Naive thymus-derived CD4-positive, alpha-beta T cell (primary cell): ENCODE results near the gene NECAB3. TPM values are rescaled to one million over a fixed set of nuclear protein-coding genes. Genes with fewer than 3 reads are reported as not detected.

Source experiments
- ATAC-seq: fragments of 150-1000 bp; cut with Tn5 transposase; 2 replicates; pipeline ENCODE4 v1.10.0; 2021; ENCODE audit warnings: mild to moderate bottlenecking, moderate library complexity
- CTCF ChIA-PET: fragments of 350-600 bp; sonication (Branson Sonifier 250); formaldehyde crosslinking; loops from one replicate; lab custom pipeline; 2021; ENCODE audit warnings: antibody characterized with exemption; lab: Charles Lee
- POLR2A ChIA-PET: fragments of 350-600 bp; sonication (Branson Sonifier 250); formaldehyde crosslinking; loops from one replicate; lab custom pipeline; 2021; ENCODE audit warnings: antibody characterized with exemption, inconsistent platforms; lab: Charles Lee
- DNase-seq, 9 donors: peaks; one replicate each; pipeline versions ENCODE4 v3.0.0 to v3.0.0-alpha.2; 2020 to 2022; ENCODE audit warnings: mixed read lengths in 1 of 9
- H3K27ac ChIP-seq: one replicate; pipeline ENCODE4 v1.7.0; 2013; ENCODE audit warnings: mild to moderate bottlenecking, low read depth, low read length, moderate library complexity
- H3K27me3 ChIP-seq, 2 donors: one replicate each; pipeline ENCODE4 v1.7.0; 2013; ENCODE audit warnings: low read length in 2 of 2, mild to moderate bottlenecking in 2 of 2, moderate library complexity in 2 of 2; ENCODE audit not compliant: control insufficient read depth in 2 of 2, insufficient read depth in 2 of 2
- H3K36me3 ChIP-seq, 3 experiments: 1 replicate in 2 of 3; 2 replicates in 1 of 3; pipeline ENCODE4 v1.7.0; 2013; ENCODE audit warnings: low read length in 3 of 3, mild to moderate bottlenecking in 3 of 3, moderate library complexity in 1 of 3; ENCODE audit not compliant: insufficient read depth in 3 of 3, control insufficient read depth in 2 of 3
- H3K4me1 ChIP-seq, 2 donors: one replicate each; pipeline ENCODE4 v1.7.0; 2013; ENCODE audit warnings: low read length in 2 of 2, mild to moderate bottlenecking in 2 of 2, moderate library complexity in 1 of 2; ENCODE audit not compliant: control insufficient read depth in 2 of 2, insufficient read depth in 2 of 2
- H3K4me3 ChIP-seq: 2 replicates; pipeline ENCODE4 v1.7.0; 2013; ENCODE audit warnings: mild to moderate bottlenecking, low read length
- H3K9me3 ChIP-seq, 3 experiments: 1 replicate in 2 of 3; 2 replicates in 1 of 3; pipeline ENCODE4 v1.7.0; 2013; ENCODE audit warnings: low read length in 3 of 3; ENCODE audit not compliant: control insufficient read depth in 2 of 3
- H3K27ac Mint-ChIP-seq, 9 donors: one replicate each; pipeline ENCODE4 v1.8.0; 2020 to 2022; ENCODE audit warnings: mixed read lengths in 9 of 9, mild to moderate bottlenecking in 8 of 9, moderate library complexity in 5 of 9, inconsistent platforms in 2 of 9
- H3K27me3 Mint-ChIP-seq, 5 donors: one replicate each; pipeline ENCODE4 v1.8.0; 2021 to 2022; ENCODE audit warnings: mixed read lengths in 5 of 5, mild to moderate bottlenecking in 1 of 5
- H3K36me3 Mint-ChIP-seq, 5 donors: one replicate each; pipeline ENCODE4 v1.8.0; 2020 to 2022; ENCODE audit warnings: mixed read lengths in 5 of 5, mild to moderate bottlenecking in 3 of 5, inconsistent platforms in 1 of 5
- H3K4me1 Mint-ChIP-seq, 7 donors: one replicate each; pipeline ENCODE4 v1.8.0; 2020 to 2022; ENCODE audit warnings: mixed read lengths in 7 of 7, mild to moderate bottlenecking in 3 of 7, inconsistent platforms in 1 of 7
- H3K4me3 Mint-ChIP-seq, 10 donors: one replicate each; pipeline ENCODE4 v1.8.0; 2020 to 2022; ENCODE audit warnings: mild to moderate bottlenecking in 10 of 10, mixed read lengths in 10 of 10, moderate library complexity in 6 of 10, inconsistent platforms in 2 of 10
- H3K9me3 Mint-ChIP-seq, 11 donors: one replicate each; pipeline ENCODE4 v1.8.0; 2020 to 2022; ENCODE audit warnings: mixed read lengths in 11 of 11, mild to moderate bottlenecking in 4 of 11, inconsistent platforms in 1 of 11, moderate library complexity in 1 of 11
- intact Hi-C, 2 donors: fragments of 100-400 bp; cut with micrococcal nuclease; formaldehyde crosslinking; loops; one replicate each; pipeline ENCODE4 v1.15.1; 2023
- polyA plus RNA-seq, 2 donors: library from polyadenylated mRNA; unstranded; fragments of 300-500 nt; fragmentation: Illumina TruSeq; gene quantifications; one replicate each; pipeline ENCODE4 v1.2.3, GENCODE V29; 2021
- total RNA-seq, 6 experiments: library from RNA in 5 of 6; stranded (reverse) in 5 of 6; gene quantifications; 1 replicate in 5 of 6; 2 replicates in 1 of 6; pipeline ENCODE4 v1.2.3 and lab custom pipeline; 2021 to 2026

The NECAB3 gene
- total and polyA plus RNA-seq, 7 experiments from 2014 or later = 2.3 to 46.8 (median 13.6) TPM

DNA sequence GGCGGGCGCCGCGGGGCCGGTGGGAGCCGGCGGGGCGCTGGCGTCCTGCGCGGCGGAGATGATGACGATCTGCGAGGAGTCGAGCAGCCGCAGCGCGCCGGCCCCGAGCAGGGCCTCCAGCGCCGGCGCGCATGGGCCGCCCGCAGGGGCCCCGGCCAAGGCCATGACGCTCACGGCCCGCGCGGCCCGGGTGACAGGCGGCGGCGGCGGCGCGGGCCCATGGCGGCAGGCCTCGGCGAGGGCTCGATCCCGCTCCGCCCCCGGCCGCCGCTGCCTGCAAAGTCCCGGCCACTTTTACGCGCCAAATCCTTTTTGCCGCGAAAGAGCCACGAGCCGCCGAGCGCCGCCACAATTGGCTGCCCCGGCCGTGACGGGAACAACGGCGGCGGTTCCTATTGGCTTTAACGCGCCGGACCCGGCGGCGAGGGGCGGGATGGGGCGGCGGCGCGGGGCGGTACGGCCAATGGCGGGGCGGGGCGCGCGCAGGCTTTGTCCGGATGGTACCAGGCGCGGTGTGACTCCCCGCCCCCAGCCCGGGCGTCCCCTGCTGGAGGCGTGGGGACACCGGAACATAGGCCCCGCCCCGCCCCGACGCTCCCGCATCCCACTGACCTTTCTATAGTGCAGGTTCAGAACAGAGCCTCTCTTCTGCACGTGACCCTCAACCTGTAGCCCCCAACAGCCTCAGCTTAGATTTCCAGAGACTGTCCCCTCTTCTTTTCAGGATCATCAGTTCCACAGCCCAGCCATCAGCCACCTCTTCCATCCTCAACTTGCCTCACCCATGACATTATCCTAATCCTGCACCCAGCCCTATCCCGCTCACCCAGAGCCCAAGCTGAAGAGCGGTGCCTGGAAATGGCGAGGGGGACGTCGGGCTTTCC lies 12.1 kb upstream of the NECAB3 start, which contains the start of gene E2F1:
Gene E2F1, minus strand, starts transcription at position 286 of the 884 bp plus-strand sequence. Its CDS starts 121 bp downstream, at position 165.
- CTCF ChIA-PET = interaction anchor here (1.0 to 1.1 kb wide), 3 partner anchors 16 to 22 kb away, joined by 3 to 4 read pairs (median 3); no protein-coding TSS in a partner anchor
- no peaks in the 10 kb centered on the region for H3K9me3 ChIP-seq
- H3K27ac Mint-ChIP-seq = peak within 1 kb of the TSS; percentile 6 to 95 (median 84)
- H3K4me3 Mint-ChIP-seq = peak within 1 kb of the TSS; percentile 74 to 95 (median 84)
- H3K4me1 ChIP-seq = peaks cover 3 to 27% of the 10 kb centered on the region in 2 donors
- H3K27me3 ChIP-seq = no peaks in the 10 kb centered on the region
- intact Hi-C loops = loop anchor here (1.0 kb wide), 7 partner anchors 12 to 426 kb away; partner anchors contain the start of genes EIF2S2 (in 2 of the 2), PXMP4 (in 2 of the 2), ACTL10 (in 1 of the 2) and CHMP4B (in 1 of the 2)
- POLR2A ChIA-PET = interaction anchor here (0.7 to 1.9 kb wide), 6 partner anchors 18 to 247 kb away, joined by 3 to 9 read pairs (median 4); partner anchors contain the start of gene ACTL10
- peaks cover 0 to 5% (median 0%) of the 10 kb centered on the region in 5 donors for H3K36me3 Mint-ChIP-seq
- H3K4me1 Mint-ChIP-seq = peaks cover 11 to 72% (median 38%) of the 10 kb centered on the region in 7 donors
- H3K4me3 ChIP-seq = peak within 1 kb of the TSS; percentile 55
- H3K27ac ChIP-seq = peak within 1 kb of the TSS; percentile 59
- DNase-seq (peak; percentile 85 to 98 (median 90)), ATAC-seq (peak; percentile 98)
- no peaks in the 10 kb centered on the region for H3K36me3 ChIP-seq
- H3K27me3 Mint-ChIP-seq = no peaks in the 10 kb centered on the region
- H3K9me3 Mint-ChIP-seq = no peaks in the 10 kb centered on the region

DNA sequence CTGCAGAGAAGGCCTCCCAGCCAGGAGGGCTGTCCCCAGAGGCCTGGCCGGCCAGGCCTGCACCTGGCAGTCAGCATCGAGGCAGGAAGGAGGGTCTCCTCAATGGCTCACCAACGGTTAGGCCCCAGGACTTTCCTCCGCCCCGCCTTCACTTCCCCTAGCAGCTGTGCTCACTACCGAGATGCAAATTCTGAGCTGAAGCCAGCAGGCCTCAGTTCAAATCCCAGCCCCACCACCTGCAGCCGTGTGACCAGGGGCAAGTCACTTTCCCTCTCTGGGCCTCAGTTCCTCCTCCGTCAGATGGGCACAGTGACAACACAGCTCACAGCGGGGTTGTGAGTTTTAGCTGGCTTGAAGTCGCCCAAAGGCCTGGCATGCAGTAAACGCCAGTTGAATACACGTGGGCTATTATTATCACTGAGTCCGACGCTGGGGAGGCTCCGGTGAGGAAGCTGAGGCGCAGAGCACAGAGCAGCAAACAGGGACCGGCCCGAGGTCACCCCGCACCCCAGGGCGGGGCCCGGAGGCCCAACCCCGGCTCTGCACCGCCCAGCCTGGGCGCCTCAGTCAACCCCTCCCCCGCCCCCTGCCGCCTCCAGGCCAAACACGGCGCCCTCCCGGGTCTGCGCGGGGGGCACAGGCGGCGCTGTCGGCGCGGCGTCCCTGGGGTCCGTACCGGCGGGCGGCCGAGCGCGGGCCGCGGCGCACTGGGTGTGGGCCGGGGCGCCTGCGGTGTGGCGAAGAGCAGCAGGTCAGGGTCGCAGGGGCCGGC lies 11.3 kb upstream of the NECAB3 start:
- DNase-seq (peak in 3 of 9 donors; percentile 8 to 74 (median 31)), ATAC-seq (peak; percentile 7)
- ChIA-PET CTCF (interaction anchor here (0.6 to 1.0 kb wide), 3 partner anchors 15 to 32 kb away, joined by 3 to 4 read pairs (median 3); no protein-coding TSS in a partner anchor), POLR2A (interaction anchor here (0.7 to 1.9 kb wide), 6 partner anchors 17 to 592 kb away, joined by 3 to 9 read pairs (median 4); partner anchors contain the start of genes ACTL10 and PXMP4)
- intact Hi-C loops = loop anchor here (1.0 kb wide), 8 partner anchors 11 to 427 kb away; partner anchors contain the start of genes EIF2S2 (in 2 of the 2), NECAB3 (in 2 of the 2), PXMP4 (in 2 of the 2) and ACTL10 (in 1 of the 2)
- Histone ChIP-seq H3K4me1 (peaks cover 3 to 27% of the 10 kb centered on the region in 2 donors), H3K27me3 (no peaks in the 10 kb centered on the region), H3K36me3 (no peaks in the 10 kb centered on the region), H3K4me3 (peak overlapping the region; percentile 55), H3K27ac (peak overlapping the region; percentile 42), H3K9me3 (no peaks in the 10 kb centered on the region)
- Mint-ChIP-seq H3K4me1 (peaks cover 11 to 77% (median 42%) of the 10 kb centered on the region in 7 donors), H3K4me3 (peak overlapping the region; percentile 56 to 95 (median 72)), H3K36me3 (peaks cover 0 to 8% (median 0%) of the 10 kb centered on the region in 5 donors), H3K9me3 (no peaks in the 10 kb centered on the region), H3K27me3 (no peaks in the 10 kb centered on the region), H3K27ac (peak overlapping the region in 2 of 9 donors; percentile 51 to 88)

GRCh38 chr20:33684533-33685327 lies 10.5 kb upstream of the NECAB3 start:
- H3K36me3 Mint-ChIP-seq = peaks cover 0 to 8% (median 0%) of the 10 kb centered on the region in 5 donors
- H3K4me3 ChIP-seq = no peak overlapping the region
- H3K27me3 ChIP-seq = no peaks in the 10 kb centered on the region
- H3K4me3 Mint-ChIP-seq = peak overlapping the region in 9 of 10 donors; percentile 26 to 95 (median 60)
- no peak overlapping the region for H3K27ac ChIP-seq
- H3K9me3 ChIP-seq = no peaks in the 10 kb centered on the region
- H3K4me1 Mint-ChIP-seq = peaks cover 7 to 79% (median 40%) of the 10 kb centered on the region in 7 donors
- no peaks in the 10 kb centered on the region for H3K36me3 ChIP-seq
- no peaks in the 10 kb centered on the region for H3K27me3 Mint-ChIP-seq
- DNase-seq (no peak), ATAC-seq (no peak)
- no peaks in the 10 kb centered on the region for H3K9me3 Mint-ChIP-seq
- intact Hi-C loops = loop anchor here in 1 of 2 donors (1.0 kb wide), 2 partner anchors 10 to 309 kb away; partner anchors contain the start of genes NECAB3 and RALY
- H3K27ac Mint-ChIP-seq = peak overlapping the region in 2 of 9 donors; percentile 51 to 88
- peaks cover 9 to 29% of the 10 kb centered on the region in 2 donors for H3K4me1 ChIP-seq
- CTCF ChIA-PET = interaction anchor here (0.6 to 1.0 kb wide), 3 partner anchors 14 to 33 kb away, joined by 3 to 4 read pairs (median 3); no protein-coding TSS in a partner anchor
- POLR2A ChIA-PET = interaction anchor here (0.7 to 1.9 kb wide), 6 partner anchors 17 to 591 kb away, joined by 3 to 9 read pairs (median 4); partner anchors contain the start of genes ACTL10 and PXMP4

DNA sequence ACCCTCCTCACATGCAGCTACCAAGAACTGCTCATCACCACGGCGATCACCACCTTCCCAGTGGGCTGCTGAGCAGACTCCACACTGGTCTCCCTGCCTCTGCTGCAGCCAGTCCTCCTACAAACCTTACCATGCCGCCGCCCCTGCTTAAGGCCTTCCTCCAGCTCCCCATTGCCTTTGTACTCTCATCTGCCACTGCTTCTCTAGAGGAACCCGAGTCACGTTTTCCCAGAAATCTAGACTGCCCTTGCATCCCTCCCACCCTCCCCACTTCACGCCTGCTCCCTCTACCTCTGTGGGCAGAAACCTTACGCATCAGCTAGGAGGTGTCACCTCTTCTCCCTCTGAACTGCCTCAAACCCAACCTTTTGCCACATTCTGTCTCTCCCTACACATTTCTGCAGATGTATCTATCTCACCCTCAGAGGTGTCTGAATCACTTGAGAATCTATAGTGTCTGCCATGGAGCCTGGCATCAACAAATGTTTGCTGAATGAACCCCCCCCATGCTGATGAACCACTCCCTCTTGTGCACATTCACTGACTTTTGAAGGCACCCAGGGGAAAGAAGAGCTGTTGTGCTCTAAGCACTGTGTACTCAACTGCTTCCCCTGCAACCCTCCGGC lies 7.6 kb upstream of the NECAB3 start:
- intact Hi-C loops = no loop called here
- Mint-ChIP-seq H3K36me3 (peaks cover 0 to 24% (median 0%) of the 10 kb centered on the region in 5 donors), H3K4me1 (peaks cover 26 to 77% (median 45%) of the 10 kb centered on the region in 7 donors), H3K27ac (peak overlapping the region in 3 of 9 donors; percentile 28 to 87 (median 56)), H3K27me3 (no peaks in the 10 kb centered on the region), H3K9me3 (no peaks in the 10 kb centered on the region), H3K4me3 (peak overlapping the region in 2 of 10 donors; percentile 53 to 72)
- H3K36me3 ChIP-seq = no peaks in the 10 kb centered on the region
- H3K4me3 ChIP-seq = no peak overlapping the region
- ChIA-PET POLR2A (interaction anchor here (0.6 to 6.8 kb wide), 3 partner anchors 8 to 195 kb away, joined by 4 to 75 read pairs (median 19); partner anchors contain the start of gene ACTL10), CTCF (interaction anchor here (0.5 to 5.7 kb wide), 3 partner anchors 11 to 413 kb away, joined by 3 to 33 read pairs (median 3); partner anchors contain the start of gene ACTL10)
- H3K27me3 ChIP-seq = no peaks in the 10 kb centered on the region
- H3K9me3 ChIP-seq = no peaks in the 10 kb centered on the region
- H3K4me1 ChIP-seq = peaks cover 16 to 38% of the 10 kb centered on the region in 2 donors
- H3K27ac ChIP-seq = no peak overlapping the region
- ATAC-seq (no peak), DNase-seq (no peak)

DNA sequence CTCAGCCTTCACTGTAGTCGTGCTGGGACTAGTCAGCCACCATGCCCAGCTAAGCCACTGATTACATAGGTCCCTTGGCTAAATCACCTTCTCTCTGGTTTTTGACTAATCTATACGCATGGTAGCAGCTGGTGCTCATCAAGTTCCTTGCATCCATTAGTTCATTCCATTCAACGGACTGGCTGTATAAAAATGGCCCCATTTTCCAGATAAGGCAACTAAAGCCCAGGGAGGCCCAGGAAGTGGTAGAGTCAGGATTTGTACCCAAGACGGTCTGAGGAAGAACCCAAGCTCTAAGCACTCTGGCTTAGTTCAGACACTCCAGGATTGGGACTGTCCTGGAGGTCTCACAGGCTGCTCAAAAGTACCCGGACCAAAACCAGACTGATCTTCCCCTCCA lies 7.1 kb upstream of the NECAB3 start:
- Mint-ChIP-seq H3K36me3 (peaks cover 0 to 24% (median 0%) of the 10 kb centered on the region in 5 donors), H3K9me3 (no peaks in the 10 kb centered on the region), H3K4me1 (peaks cover 28 to 76% (median 41%) of the 10 kb centered on the region in 7 donors), H3K4me3 (peak overlapping the region in 1 of 10 donors; percentile 72), H3K27me3 (no peaks in the 10 kb centered on the region), H3K27ac (peak overlapping the region in 2 of 9 donors; percentile 56 to 87)
- Histone ChIP-seq H3K27me3 (no peaks in the 10 kb centered on the region), H3K9me3 (no peaks in the 10 kb centered on the region), H3K36me3 (no peaks in the 10 kb centered on the region), H3K4me3 (no peak overlapping the region), H3K4me1 (peaks cover 13 to 35% of the 10 kb centered on the region in 2 donors), H3K27ac (no peak overlapping the region)
- intact Hi-C loops = no loop called here
- DNase-seq = no peak
- POLR2A ChIA-PET = interaction anchor here (0.9 to 6.8 kb wide), 3 partner anchors 9 to 33 kb away, joined by 3 to 75 read pairs (median 19); partner anchors contain the start of gene ACTL10
- CTCF ChIA-PET = interaction anchor here (0.5 to 5.7 kb wide), 4 partner anchors 10 to 414 kb away, joined by 3 to 33 read pairs (median 3); partner anchors contain the start of gene ACTL10
- no peak for ATAC-seq
